PC-3 (cell line): ENCODE measurements around the gene DOK3.

ENCODE experiments used
- CTCF ChIP-seq: fragments of 300-600 bp; sonication (generic); conservative IDR thresholded peaks from 2 replicates; pipeline ENCODE4 v1.5.1; 2017; ENCODE audit warnings: antibody characterized with exemption, low read depth, mild to moderate bottlenecking, low read length
- EZH2 ChIP-seq: fragments of 300-600 bp; sonication (generic); IDR thresholded peaks from one replicate; pipeline ENCODE4 v1.6.1; 2017; ENCODE audit warnings: antibody characterized with exemption, mild to moderate bottlenecking, low read length; ENCODE audit not compliant: unreplicated experiment

- TF ChIP-seq CTCF = no peak
- TF ChIP-seq EZH2 = no peak
These were observed 36.9 kb downstream of the DOK3 start for GRCh38 chr5:177472460-177473442.
